Breast epithelium (tissue), 3 donors: ENCODE data around the gene NODAL.

Experiments
- CTCF ChIP-seq, 3 donors: fragments of 450-650 bp; IDR thresholded peaks; one replicate each; pipeline ENCODE4 v1.5.1; 2016 to 2017; ENCODE audit warnings: antibody characterized with exemption in 3 of 3, mild to moderate bottlenecking in 3 of 3, moderate library complexity in 3 of 3
- POLR2AphosphoS5 ChIP-seq, 3 donors: sonication (generic); formaldehyde crosslinking; IDR thresholded peaks; one replicate each; pipeline ENCODE4 v1.6.1; 2017; ENCODE audit warnings: antibody characterized with exemption in 3 of 3

- no peak for TF ChIP-seq POLR2AphosphoS5 (IDR thresholded peaks at IDR 0.05)
- TF ChIP-seq CTCF (IDR thresholded peaks at IDR 0.05), result no peak
Measured at GRCh38 chr10:70391654-70392053, 49.8 kb downstream of the NODAL start.
